ENCODE measurements around the gene RING1. TPM values are rescaled to one million over a fixed set of nuclear protein-coding genes. Genes with fewer than 3 reads are reported as not detected.
A peak's percentile ranks its signal among the peaks of the same experiment; 100 is the strongest.

RING1 gene
- total RNA-seq, 2 experiments from 2014 or later = 31.8 to 40.0 TPM

- Histone ChIP-seq H2AFZ (ENCODE audit: low read length) (no peak overlapping the region), H3K4me3 (ENCODE audit: low read depth, low read length, poor library complexity, severe bottlenecking) (no peak overlapping the region), H4K20me1 (ENCODE audit: insufficient read depth, low read length) (no peaks in the 10 kb centered on the region; the same call in 1 of the 2 replicates), H3K4me2 (ENCODE audit: low read length) (0 out of 2 replicates have a peak overlapping the region, but pooled peaks have one; percentile 100), H3K4me1 (ENCODE audit: insufficient read depth, low read length, poor library complexity, severe bottlenecking) (peaks cover 38% of the 10 kb centered on the region), H3K9me2 (ENCODE audit: insufficient read depth, low read length) (no peaks in the 10 kb centered on the region), H3K9me3 (ENCODE audit: low read length) (no peaks in the 10 kb centered on the region), H3K27ac (ENCODE audit: low read depth, low read length, poor library complexity, severe bottlenecking) (no peak overlapping the region), H3K36me3 (ENCODE audit: insufficient read depth, low read length) (peaks cover 56% of the 10 kb centered on the region), H3K79me2 (ENCODE audit: insufficient read depth, low read depth, low read length) (peaks cover 28% of the 10 kb centered on the region; the same call in 1 of the 2 replicates)
- no TSS peak for BruUV-seq (replicated peaks)
- POLR2A ChIA-PET = interaction anchor here (0.6 kb wide), 1 partner anchor 96 kb away, joined by 3 read pairs; no protein-coding TSS in a partner anchor
- no peak for TF ChIP-seq EZH2phosphoT487 (IDR thresholded peaks at IDR 0.05; ENCODE audit: borderline replicate concordance, low read depth, low read length)
- peak; percentile 88 for TF ChIP-seq CTCF (conservative IDR thresholded peaks at IDR 0.05; ENCODE audit: low read length)
- peak; percentile 74 for DNase-seq (ENCODE audit: low spot score)
- intact Hi-C loops (cut with micrococcal nuclease; ENCODE audit: unreplicated experiment) = loop anchor here (2.0 kb wide), 1 partner anchor 37 kb away; no protein-coding TSS in a partner anchor
- CTCF ChIA-PET (ENCODE audit: unreplicated experiment) = interaction anchor here (0.8 kb wide), 1 partner anchor 11 kb away, joined by 3 read pairs; the partner anchor contains the start of gene RING1
Measured at GRCh38 chr6:33197431-33198048, 10.8 kb upstream of the RING1 start.

GRCh38 chr6:33198159-33198852 is 10.0 kb upstream of the RING1 start:
- Histone ChIP-seq H3K4me1 (ENCODE audit: insufficient read depth, low read length, poor library complexity, severe bottlenecking) (peaks cover 38% of the 10 kb centered on the region), H3K9me3 (ENCODE audit: low read length) (no peaks in the 10 kb centered on the region), H3K4me3 (ENCODE audit: low read depth, low read length, poor library complexity, severe bottlenecking) (no peak overlapping the region), H4K20me1 (ENCODE audit: insufficient read depth, low read length) (no peaks in the 10 kb centered on the region; the same call in 1 of the 2 replicates), H2AFZ (ENCODE audit: low read length) (no peak overlapping the region), H3K36me3 (ENCODE audit: insufficient read depth, low read length) (peaks cover 64% of the 10 kb centered on the region), H3K27ac (ENCODE audit: low read depth, low read length, poor library complexity, severe bottlenecking) (no peak overlapping the region), H3K9me2 (ENCODE audit: insufficient read depth, low read length) (no peaks in the 10 kb centered on the region), H3K4me2 (ENCODE audit: low read length) (peak overlapping the region; percentile 100), H3K79me2 (ENCODE audit: insufficient read depth, low read depth, low read length) (peaks cover 28% of the 10 kb centered on the region; the same call in 1 of the 2 replicates)
- ChIA-PET CTCF (ENCODE audit: unreplicated experiment) (interaction anchor here (0.8 kb wide), 1 partner anchor 10 kb away, joined by 3 read pairs; the partner anchor contains the start of gene RING1), POLR2A (interaction anchor here (0.6 to 1.1 kb wide), 3 partner anchors 9 to 125 kb away, joined by 3 to 5 read pairs (median 4); partner anchors contain the start of gene HLA-DPA1)
- no peak for DNase-seq (ENCODE audit: low spot score)
- TF ChIP-seq EZH2phosphoT487 (IDR thresholded peaks at IDR 0.05; ENCODE audit: borderline replicate concordance, low read depth, low read length) (no peak), CTCF (conservative IDR thresholded peaks at IDR 0.05; ENCODE audit: low read length) (no peak)
- intact Hi-C loops (cut with micrococcal nuclease; ENCODE audit: unreplicated experiment) = no loop called here
- TSS peak; percentile 41 for BruUV-seq (replicated peaks)
